ENCODE measurements around the gene ZDHHC24.
"Not testable (repeated sequence)": the region's sequence is repeated elsewhere in the genome, so short reads cannot be mapped to it uniquely, and the experiment has no call there.

The ZDHHC24 gene

DNA sequence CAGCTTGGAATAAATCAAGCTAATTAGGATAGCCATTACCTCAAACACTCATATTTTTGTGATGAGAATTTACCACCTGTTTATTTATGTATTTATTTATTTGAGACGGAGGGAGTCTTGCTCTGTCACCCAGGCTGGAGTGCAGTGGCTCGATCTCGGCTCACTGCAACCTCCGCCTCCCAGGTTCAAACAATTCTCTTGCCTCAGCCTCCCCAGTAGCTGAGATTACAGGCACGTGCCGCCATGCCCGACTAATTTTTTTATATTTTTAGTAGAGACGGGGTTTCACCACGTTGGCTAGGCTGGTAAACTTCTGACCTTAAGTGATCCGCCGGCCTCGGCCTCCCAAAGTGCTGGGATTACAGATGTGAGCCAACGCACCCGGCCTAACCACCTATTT lies 896 bp downstream of the ZDHHC24 start:
- DNase-seq, result not testable (repeated sequence)

DNA sequence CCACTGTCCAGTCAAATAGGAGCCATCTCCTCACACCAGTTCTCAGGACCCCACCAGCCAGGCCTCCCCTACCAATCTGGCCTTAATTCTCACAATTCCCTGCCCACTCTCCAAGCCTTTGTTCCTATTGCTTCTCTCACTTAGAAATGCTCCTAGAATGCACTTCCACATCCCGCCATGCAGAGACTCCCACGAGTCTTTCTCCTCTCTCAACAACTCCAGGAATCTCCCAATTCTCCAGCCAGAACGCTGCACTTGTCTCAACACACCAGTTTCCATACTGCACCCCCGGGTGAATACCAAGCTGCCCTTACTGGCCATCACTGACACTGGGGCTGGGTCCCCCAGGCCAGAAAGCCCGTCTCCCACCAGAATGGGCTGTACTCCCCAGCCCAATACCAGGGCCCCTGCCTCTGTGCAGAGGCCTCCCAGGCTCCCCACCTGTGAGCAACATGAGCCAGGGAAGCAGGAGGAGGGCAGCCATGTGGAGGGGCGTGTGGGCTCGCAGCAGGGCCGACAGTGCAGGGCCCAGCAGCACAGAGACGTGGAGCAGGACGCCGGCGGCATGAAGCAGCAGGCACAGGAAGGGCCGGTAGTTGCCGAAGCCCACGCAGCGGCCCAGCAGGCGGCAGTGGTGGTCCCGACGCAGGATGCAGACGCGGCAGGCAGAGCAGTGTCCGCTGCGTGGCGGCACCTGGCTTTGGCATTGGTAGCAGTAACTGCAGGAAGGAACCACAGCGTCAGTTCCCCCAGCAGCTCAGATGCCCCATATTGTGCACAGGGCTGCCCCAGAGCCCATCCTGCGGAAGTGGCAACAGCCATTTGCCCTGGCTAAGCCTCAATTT lies 2.4 kb downstream of the ZDHHC24 start:
- peak; percentile 40 for DNase-seq

DNA sequence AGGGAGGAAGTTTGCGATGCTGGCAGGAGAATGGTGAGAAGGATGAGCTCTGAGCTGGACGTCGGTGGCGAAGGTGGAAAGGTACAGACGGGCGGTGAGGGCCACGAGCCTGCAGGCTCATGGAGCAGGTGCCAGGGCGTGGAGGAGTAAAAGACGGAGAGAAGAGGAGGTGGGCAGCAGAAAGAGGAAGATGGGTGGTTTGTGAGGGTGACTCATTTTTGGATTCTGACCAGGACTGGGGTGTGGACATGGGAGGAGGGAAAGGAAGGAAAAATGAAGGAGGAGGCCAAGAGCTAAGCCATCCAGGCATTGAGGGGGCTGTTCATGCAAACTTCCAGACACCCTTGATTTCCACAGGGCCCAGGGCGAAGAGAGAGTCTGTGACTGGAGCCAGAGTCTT lies 3.5 kb downstream of the ZDHHC24 start:
- DNase-seq, result no peak

DNA sequence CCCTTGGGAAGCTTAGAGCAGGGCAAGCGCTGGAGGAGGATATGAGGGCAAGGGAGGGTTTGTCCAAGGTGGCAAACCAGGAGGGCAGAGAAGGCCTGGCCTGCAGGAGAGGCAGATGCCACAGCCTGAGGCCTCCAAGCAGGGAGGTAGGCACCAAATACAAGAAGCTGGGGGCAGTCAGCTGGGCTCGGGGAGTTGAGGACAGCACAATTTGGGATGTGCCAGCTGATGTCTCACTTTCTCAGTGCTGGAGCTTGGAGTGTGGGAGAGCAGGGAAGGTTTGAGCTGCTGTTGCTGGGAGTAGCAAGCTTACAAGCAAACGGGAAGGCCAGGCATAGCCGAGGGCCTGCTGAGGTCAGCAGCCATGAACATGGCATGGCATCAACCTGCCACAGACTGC lies 4.0 kb downstream of the ZDHHC24 start:
- no peak for DNase-seq

DNA sequence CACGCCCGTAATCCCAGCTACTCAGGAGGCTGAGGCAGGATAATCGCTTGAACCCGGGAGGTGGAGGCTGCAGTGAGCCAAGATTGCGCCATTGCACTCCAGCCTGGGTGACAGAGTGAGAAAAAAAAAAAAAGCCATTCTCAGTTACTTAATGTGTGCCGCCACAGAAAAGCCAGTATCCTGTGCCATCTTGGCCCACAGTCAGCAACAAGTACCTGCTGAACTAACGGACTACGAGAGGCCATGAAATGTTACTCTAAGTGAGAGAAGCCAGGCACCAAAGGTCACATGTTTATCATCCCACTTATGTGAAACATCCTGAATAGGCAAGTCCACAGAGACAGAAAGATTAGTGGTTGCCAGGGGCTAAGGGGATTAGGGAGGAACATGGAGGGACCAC lies 5.2 kb downstream of the ZDHHC24 start:
- not testable (repeated sequence) for DNase-seq

DNA sequence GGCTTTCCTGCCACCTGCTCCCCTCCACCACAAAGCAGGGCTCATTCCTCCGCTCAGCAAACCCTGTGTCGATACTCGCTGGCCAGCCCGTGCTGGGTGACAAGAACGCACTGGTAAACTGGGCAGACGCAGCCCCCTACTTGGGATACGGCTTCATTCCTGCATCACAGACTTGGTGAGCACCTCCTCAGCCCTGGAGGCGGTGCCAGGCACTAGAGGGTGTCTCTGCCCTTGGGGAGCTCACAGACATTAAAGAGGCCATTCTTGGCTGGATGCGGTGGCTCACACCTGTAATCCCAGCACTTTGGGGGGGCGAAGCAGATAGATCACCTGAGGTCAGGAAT lies 6.0 kb downstream of the ZDHHC24 start:
- no peak for DNase-seq

DNA sequence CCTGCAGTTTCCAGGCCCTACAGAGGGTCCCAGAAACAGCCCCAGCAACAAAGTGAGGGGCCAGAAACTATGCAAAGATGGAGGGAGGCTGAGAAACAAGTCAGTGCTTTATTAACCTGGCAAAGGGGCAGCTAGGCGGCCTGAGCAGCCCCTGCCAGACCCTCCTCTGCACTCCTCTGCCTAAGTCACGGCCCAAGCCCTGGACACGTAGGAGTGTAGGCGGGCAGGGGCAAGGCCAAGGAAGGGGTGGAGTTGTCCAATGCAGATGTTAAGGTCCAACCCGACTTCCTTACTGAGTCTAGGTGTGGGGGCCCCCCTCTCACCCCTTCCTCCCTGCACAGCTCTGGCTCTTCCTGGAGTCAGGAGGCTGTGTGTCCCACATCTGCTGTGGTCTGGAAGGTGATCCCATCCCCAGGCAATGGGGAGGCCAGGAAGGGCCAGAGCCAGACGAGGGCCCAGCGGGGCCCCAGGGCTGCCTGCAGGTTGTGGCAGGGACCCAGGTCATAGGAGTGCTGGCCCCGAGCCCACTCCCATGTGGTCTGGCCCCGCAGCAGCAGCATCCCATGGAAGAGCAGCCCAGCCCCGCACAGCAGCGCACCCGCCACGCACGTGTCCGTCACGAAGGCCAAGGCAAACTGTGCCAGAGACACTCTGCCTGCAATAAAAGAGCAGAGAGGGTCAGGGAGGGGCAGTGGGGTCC lies 6.5 kb downstream of the ZDHHC24 start:
- DNase-seq, result no peak

DNA sequence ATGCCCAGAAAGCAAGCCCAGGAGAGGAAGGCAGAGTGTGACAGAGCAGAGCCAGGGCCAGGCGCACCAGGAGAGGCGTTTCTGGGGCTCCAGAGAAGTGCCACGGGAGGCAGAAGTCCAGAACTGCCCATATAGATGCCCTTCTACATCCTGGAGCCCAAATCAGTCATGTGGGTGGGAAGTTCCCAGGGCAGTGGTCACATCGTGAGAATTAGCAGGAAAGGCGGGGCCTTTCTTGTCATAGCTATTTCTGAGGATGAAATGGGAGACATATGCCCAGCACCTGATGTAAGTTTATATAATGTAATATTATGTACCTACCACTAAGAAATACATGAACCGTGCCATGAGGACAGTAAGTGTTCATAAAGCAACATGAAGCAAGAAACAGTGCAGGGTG lies 13.1 kb downstream of the ZDHHC24 start:
- DNase-seq, result no peak

DNA sequence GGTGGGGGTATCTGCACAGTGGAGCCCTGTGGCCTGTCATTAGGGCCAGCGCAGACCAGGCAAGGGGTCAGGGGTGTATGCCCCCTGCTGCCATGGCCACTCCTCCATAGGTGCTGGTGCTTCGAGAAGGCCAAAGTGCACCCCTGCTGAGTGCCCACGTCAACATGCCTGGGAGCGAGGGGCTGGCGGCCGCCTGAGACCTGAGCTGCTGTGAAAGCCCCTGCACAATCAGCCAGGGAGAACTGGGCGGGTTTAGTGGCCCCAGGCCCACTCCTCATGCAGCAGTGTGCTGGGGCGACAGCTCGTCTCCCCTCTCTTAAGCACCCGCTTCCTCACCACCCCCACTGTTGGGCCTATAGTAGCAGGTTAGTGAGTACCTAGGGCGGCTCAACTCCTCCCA lies 14.0 kb downstream of the ZDHHC24 start:
- no peak for DNase-seq

DNA sequence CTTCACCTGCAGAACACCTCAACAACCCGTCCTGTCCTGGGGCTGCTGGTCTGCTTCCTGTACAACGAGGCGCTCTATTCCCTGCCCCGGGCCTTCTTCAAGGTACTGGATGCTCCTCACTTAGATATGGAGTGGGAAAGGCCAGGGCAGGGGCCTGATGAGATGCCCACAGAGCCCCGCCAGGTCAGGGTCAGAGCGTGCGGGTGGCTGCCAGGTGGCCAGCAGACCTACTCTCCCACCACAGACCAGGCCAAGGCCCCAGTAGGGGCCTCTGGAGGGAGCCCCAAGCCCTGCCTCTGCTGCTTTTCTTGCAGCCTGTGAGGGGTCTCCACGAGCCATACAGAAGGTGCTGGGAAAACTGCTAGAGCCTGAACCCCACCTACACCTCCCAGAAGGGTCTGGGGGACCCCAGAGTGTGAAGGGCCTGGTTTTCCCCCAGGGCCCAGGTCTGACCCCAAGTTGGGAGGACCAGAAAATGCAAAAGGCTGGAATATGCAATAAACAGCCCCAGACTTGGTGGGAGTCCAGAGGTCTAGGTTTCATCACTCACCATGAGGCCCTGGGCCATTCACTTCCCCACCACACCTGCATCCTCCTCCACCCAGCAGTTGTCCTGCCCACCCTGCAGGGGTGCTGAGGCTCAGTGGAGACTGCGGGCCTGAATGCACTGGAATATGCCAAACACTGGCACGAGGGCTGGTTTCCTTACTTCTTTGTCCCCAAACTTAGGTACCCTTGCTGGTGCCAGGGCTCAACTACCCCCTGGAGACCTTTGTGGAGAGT lies 14.7 kb downstream of the ZDHHC24 start:
- DNase-seq, result no peak

DNA sequence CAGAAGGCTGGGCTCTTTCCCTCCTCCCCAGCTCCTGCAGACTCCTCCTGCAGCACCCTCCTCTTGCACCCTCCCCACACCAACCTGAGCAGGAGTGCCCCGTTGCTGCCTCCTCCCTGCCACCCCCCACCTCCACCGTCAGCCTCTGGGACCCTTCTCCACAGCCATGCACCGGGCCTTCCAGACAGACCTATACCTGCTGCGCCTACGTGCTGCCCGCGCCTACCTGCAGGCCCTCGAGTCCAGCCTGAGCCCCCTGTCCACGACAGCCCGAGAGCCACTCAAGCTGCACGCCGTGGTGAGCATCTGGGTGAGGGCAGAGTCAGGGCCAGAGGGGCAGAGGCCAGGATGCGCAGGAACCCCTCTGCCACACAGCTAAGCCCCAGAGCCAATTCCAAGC lies 16.2 kb downstream of the ZDHHC24 start:
- DNase-seq, result no peak

DNA sequence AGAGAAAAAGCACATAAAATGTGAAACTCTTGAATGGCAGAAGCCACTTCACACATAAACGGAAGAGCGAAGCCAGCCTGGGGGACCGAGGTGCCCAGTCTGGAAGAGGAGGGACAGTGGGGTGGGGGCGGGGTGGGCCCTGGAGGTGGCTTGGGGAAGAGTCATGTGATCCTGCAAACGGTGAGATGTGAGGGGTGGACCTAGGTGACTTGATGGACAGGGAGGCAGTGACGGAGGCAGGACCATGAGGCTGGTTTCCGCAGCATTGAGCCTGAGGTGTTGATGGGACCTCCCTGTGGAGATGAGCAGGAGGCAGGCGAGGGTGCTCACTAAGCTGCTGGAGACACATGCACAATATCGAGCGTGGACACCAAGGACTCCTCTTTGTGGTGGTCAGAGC lies 16.8 kb downstream of the ZDHHC24 start:
- no peak for DNase-seq

DNA sequence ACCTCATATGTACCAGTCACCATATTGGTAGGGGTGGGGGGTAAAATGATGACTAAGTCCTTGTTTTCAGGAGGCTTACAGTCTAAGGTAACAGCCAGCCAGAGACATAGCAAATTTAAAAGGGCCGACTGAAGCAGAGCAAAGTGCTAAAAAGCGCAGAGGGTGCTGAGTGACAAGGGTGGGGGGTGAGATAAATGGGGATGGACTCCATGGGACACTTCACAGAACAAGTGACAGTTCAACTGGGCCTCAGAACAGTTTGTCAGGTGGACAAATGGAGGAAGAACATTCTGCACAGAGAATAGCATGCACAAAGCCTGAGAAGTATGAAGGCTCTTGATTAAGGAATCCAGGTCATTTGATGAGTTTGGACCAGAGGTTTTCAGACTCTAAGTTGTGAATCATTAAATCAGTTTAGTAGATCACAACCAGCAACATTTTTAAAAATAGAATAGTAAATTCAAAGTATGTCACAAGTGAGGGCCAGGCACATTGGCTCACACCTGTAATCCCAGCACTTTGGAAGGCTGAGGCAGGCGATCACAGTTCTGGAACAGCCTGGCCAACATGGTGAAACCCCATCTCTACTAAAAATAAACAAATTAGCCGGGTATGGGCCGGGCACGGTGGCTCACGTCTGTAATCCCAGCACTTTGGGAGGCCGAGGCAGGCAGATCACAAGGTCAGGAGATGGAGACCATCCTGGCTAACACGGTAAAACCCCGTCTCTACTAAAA lies 21.4 kb downstream of the ZDHHC24 start:
- no peak for DNase-seq

DNA sequence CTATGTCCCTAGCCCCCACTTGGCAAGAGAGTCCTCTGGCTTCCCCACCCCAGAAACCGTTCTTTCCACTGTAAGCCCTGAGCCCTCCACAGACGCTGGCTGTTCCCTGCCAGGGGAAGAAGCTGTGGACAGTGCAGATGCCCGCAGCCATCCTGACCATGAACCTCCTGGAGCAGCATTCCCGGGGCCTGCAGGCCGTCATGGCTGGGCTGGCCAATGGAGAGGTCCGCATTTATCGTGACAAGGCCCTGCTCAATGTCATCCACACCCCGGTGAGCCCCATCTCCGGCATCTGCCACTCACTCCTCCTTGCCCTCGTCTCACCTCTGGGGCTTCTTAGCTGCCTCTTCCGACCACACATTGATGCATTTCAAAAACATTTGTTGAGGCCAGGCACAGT lies 22.2 kb downstream of the ZDHHC24 start:
- no peak for DNase-seq

DNA sequence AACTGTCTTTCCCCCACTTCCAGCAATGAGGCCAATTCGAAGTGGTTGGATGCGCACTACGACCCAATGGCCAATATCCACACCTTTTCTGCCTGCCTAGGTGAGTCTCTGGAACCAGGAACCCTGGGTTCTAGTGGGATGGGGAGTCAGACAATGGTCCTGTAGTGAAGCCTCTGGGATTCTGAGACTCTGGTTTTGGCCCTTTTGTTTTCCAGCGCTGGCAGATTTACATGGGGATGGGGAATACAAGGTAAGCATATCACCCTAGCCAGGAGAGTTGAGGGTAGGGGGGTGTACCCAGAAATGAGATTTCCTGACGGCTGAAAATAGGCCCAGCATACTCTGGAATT lies 34.9 kb downstream of the ZDHHC24 start:
- no peak for DNase-seq

DNA sequence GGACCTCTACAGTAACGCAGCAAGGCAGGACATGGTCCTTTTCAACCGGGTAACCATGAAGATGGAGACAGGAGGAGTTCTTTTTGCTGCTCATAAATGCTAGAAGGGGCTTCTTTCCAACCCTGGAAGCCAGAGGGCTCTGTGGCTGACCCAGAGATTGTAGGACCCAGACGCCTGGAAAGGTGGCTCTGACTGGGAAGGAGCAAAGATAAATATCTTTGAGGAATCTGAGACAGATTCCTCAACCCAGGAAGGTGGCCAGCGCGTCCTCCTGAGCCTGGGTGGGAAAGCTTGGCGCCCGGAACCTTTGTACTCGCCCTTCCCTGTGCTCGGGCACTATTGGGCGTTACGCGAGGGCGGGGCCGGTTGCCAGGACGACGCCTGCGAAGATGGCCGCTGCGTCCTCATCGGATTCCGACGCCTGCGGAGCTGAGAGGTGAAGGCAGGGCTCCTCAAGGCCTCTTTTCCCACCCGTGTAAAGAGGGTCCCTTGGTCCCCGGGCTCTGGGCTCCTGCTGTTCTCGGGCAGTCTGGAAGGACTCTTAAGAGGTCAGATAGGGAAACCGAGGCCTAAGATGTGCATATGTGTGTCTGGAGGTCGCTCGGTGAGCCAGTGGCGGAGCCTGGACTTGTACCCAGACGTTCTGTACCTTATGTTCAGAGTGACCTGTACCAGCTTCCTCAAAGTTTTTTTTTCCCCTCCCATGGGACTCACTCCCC lies 35.4 kb downstream of the ZDHHC24 start, which contains the start of gene BBS1:
Gene BBS1 (plus strand): TSS at position 365 of the 719 bp plus-strand sequence. CDS start 25 bp downstream, at position 390.
- DNase-seq, result peak; percentile 76

DNA sequence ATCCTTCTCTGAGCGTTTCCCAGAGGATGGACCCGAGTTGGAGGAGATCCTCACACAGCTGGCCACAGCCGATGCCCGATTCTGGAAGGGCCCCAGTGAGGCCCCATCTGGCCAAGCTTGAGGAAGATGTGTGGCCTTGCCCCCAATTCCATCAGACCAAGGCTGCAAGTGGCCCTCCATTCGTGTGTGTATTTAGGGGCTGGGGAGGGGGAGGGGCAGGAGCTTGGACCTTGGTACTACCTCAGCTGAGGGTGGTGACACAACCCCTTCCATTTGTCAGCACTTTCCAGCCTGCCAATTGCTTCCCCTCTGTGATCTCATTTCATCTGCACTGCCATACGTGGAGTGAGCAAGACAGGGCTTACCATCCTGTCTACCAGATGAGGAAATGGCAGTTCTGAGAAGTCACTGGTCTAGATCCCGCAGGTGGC lies 36.7 kb downstream of the ZDHHC24 start:
- DNase-seq, result no peak

DNA sequence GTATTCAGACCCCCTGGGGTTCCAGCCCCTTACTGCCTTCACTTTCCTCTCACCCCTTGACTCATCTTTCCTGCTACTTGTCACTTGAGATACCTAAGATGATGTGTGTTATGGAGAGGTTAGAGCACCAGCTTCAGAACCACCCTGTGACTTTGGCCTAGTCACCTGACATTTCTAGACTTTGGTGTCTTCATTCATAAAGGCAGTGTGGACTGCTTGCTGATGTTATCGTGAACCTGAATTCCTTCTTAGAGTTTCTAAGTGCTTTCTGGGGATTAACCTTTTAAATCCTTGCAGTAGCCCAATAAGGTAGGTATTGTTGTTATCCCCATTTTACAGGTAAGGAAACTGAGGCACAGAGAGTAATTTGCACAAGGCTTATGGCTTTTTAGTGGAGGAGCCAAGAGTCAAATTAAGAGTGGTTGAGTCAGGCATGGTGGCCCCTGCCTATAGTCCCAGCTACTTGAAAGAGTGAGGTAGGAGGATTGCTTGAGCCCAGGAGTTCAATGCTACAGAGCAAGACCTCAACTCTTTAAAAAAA lies 40.5 kb downstream of the ZDHHC24 start:
- DNase-seq, result no peak

DNA sequence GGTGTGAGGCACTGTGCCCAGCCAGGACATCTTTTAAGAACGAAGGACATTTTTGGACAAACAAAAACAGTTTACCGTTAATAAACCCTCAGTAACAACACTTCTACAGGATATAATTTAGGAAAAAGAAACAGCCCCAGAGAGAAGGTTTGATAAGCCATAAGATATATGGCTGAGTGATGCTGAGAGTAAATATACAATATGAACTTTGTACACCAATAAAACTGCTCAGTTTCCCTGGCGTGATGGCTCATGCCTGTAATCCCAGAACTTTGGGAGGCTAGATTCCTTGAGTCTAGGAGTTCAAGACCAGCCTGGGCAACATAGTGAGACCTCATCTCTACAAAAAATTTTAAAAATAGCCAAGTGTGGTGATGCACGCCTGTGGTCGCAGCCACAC lies 47.3 kb downstream of the ZDHHC24 start:
- DNase-seq, result no peak

DNA sequence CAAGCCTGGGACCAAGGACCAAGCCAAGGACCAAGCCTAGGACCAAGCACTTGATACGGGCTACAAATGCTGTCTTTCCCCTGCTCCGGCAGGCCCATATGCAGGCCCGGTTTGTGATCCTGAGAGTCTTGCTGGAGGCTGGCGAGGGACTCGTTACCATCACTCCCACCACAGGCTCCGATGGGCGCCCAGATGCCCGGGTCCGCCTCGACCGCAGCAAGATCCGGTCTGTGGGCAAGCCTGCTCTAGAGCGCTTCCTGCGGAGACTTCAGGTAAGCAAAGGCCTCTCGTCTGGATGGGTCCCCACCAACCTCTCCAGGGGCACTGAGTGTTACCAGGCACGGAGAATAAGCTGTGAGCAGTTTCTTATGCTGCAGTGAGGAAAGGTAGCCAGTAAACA lies 48.6 kb downstream of the ZDHHC24 start:
- no peak for DNase-seq

DNA sequence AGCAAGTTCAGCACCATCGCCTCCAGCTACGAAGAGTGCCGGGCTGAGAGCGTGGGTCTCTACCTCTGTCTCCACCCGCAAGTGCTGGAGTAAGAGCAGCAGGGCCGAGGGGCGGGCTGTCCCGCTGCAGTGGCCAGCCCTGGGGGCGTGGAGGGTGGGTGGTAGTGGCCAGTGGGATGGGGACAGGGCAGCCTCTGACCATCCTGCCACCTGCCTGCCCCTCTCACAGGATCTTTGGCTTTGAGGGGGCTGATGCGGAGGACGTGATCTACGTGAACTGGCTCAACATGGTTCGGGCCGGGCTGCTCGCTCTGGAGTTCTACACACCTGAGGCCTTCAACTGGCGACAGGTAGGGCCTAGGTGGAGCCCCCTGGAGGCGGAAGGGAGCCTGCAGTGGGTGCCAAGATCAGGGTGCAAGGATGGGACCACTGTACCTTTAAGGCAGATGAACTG lies 50.4 kb downstream of the ZDHHC24 start:
- DNase-seq, result no peak

DNA sequence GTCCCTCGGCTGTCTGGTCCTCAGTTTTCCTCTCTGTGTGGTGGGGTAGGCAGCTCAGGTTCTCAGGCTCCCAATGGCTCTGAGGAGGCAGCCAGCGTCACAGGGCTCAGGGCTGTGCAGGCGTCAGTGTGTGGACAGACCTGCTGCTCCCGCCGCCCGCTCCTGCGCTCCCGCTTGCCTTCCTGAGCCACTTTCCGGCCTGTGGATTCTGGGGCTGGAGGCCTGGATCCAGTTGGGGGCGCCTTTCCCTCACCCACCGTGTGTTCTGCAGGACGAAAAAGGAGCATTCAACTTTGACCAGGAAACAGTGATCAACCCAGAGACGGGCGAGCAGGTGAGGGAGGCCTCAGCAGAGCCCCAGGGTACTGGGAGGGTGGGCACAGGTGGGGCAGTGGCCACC lies 50.9 kb downstream of the ZDHHC24 start:
- no peak for DNase-seq
